ENCODE results near the gene SOCS3. TPM values are rescaled to one million over a fixed set of nuclear protein-coding genes. Genes with fewer than 3 reads are reported as not detected.
A peak's percentile ranks its signal among the peaks of the same experiment; 100 is the strongest.

Gene SOCS3
- total and polyA plus RNA-seq, 10 of the 15 experiments (the other 5 are each of a cell fraction or from before 2014, with no cell fraction given) = 0.05 to 3.9 (median 1.0) TPM

GRCh38 chr17:78343543-78344201 is 16.2 kb downstream of the SOCS3 start (continued):
- TF ChIP-seq, protein P1, sequence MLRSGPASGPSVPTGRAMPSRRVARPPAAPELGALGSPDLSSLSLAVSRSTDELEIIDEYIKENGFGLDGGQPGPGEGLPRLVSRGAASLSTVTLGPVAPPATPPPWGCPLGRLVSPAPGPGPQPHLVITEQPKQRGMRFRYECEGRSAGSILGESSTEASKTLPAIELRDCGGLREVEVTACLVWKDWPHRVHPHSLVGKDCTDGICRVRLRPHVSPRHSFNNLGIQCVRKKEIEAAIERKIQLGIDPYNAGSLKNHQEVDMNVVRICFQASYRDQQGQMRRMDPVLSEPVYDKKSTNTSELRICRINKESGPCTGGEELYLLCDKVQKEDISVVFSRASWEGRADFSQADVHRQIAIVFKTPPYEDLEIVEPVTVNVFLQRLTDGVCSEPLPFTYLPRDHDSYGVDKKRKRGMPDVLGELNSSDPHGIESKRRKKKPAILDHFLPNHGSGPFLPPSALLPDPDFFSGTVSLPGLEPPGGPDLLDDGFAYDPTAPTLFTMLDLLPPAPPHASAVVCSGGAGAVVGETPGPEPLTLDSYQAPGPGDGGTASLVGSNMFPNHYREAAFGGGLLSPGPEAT (IDR thresholded peaks at IDR 0.05; ENCODE audit: low read depth) = 0 out of 2 replicates have a peak, but pooled peaks have one; percentile 33
- TF ChIP-seq RAD51 (IDR thresholded peaks at IDR 0.05) (peak; percentile 80), EP300 (IDR thresholded peaks at IDR 0.05; ENCODE audit: borderline replicate concordance in 1 of 2, control insufficient read depth in 1 of 2, low read depth in 2 of 2, low read length in 2 of 2) (0 out of 4 replicates have a peak, but pooled peaks of 1 of the 2 experiments have one; percentile 7), NR2F1 (conservative IDR thresholded peaks at IDR 0.05) (0 out of 2 replicates have a peak, but pooled peaks have one; percentile 43), GATAD2B (conservative IDR thresholded peaks at IDR 0.05; ENCODE audit: low read depth) (peak; percentile 68), BHLHE40 (IDR thresholded peaks at IDR 0.05; ENCODE audit: borderline replicate concordance in 1 of 2, low read depth in 2 of 2, low read length in 1 of 2) (peak; percentile 58 to 82; a peak in 3 of 4 replicates), MLLT1 (IDR thresholded peaks at IDR 0.05) (peak; percentile 32; the same call in 1 of the 2 replicates), RB1 (IDR thresholded peaks at IDR 0.05; ENCODE audit: borderline replicate concordance) (peak; percentile 40; the same call in 1 of the 2 replicates), ETV6 (conservative IDR thresholded peaks at IDR 0.05 in 1 of 2, IDR thresholded peaks at IDR 0.05 in 1 of 2; ENCODE audit: borderline replicate concordance in 1 of 2, low read depth in 1 of 2) (no peak), IRF4 (IDR thresholded peaks at IDR 0.05; ENCODE audit: low read depth, low read length) (no peak), BRCA1 (IDR thresholded peaks at IDR 0.05; ENCODE audit: low read depth, low read length) (no peak), SPI1 (IDR thresholded peaks at IDR 0.05; ENCODE audit: borderline replicate concordance, insufficient read depth, low read depth, low read length) (peak; percentile 52; the same call in 1 of the 2 replicates), KLF5 (IDR thresholded peaks at IDR 0.05; ENCODE audit: partially characterized antibody) (peak; percentile 58), MXI1 (IDR thresholded peaks at IDR 0.05; ENCODE audit: low read depth, low read length) (0 out of 2 replicates have a peak, but pooled peaks have one; percentile 29)
- TF ChIP-seq, protein P2, sequence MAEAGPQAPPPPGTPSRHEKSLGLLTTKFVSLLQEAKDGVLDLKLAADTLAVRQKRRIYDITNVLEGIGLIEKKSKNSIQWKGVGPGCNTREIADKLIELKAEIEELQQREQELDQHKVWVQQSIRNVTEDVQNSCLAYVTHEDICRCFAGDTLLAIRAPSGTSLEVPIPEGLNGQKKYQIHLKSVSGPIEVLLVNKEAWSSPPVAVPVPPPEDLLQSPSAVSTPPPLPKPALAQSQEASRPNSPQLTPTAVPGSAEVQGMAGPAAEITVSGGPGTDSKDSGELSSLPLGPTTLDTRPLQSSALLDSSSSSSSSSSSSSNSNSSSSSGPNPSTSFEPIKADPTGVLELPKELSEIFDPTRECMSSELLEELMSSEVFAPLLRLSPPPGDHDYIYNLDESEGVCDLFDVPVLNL (IDR thresholded peaks at IDR 0.05; ENCODE audit: low read depth, low read length) = no peak
